WTC11 (cell line): Measurements from ENCODE around the gene MBP. TPM values are rescaled to one million over a fixed set of nuclear protein-coding genes. Genes with fewer than 3 reads are reported as not detected.

Source experiments
- ATAC-seq: fragments of 200-7000 bp; cut with Tn5 transposase; 2 replicates; pipeline ENCODE4 v1.10.0; 2021; ENCODE audit warnings: mild to moderate bottlenecking, moderate library complexity
- CTCF ChIA-PET: fragments of 300-600 bp; sonication (Branson Sonifier 250); formaldehyde crosslinking; loops from one replicate; lab custom pipeline; 2021; ENCODE audit warnings: antibody characterized with exemption; lab: Charles Lee
- POLR2A ChIA-PET: fragments of 350-600 bp; sonication (Branson Sonifier 250); formaldehyde crosslinking; loops from one replicate; lab custom pipeline; 2021; ENCODE audit warnings: antibody characterized with exemption; lab: Charles Lee
- DNase-seq: peaks from one replicate; pipeline ENCODE4 v3.0.0; 2021; ENCODE audit warnings: low spot score
- H3K27ac Mint-ChIP-seq: 2 replicates; pipeline ENCODE4 v1.8.0; 2021; ENCODE audit warnings: mixed read lengths
- H3K27me3 Mint-ChIP-seq: 2 replicates; pipeline ENCODE4 v1.8.0; 2021; ENCODE audit warnings: low read depth, mild to moderate bottlenecking, moderate library complexity, mixed read lengths
- H3K36me3 Mint-ChIP-seq: 2 replicates; pipeline ENCODE4 v1.8.0; 2021; ENCODE audit warnings: mixed read lengths
- H3K4me1 Mint-ChIP-seq: 2 replicates; pipeline ENCODE4 v1.8.0; 2022; ENCODE audit warnings: mixed read lengths
- H3K4me3 Mint-ChIP-seq: 2 replicates; pipeline ENCODE4 v1.8.0; 2021; ENCODE audit warnings: mild to moderate bottlenecking, moderate library complexity, mixed read lengths
- H3K9me3 Mint-ChIP-seq: 2 replicates; pipeline ENCODE4 v1.8.0; 2021; ENCODE audit warnings: mixed read lengths
- EMX1 ChIP-seq: fragments of 250-450 bp; sonication (Bioruptor Pico); IDR thresholded peaks from 2 replicates; pipeline ENCODE4 v1.8.0; 2021; ENCODE audit warnings: mild to moderate bottlenecking
- ESRRA ChIP-seq: sonication (generic); formaldehyde crosslinking; IDR thresholded peaks from 2 replicates; pipeline ENCODE4 v1.8.1; 2022; ENCODE audit warnings: mild to moderate bottlenecking, missing genetic modification reagents, borderline replicate concordance
- FOXP1 ChIP-seq: sonication (generic); formaldehyde crosslinking; IDR thresholded peaks from 2 replicates; pipeline ENCODE4 v1.8.0; 2022; ENCODE audit warnings: missing genetic modification reagents, mild to moderate bottlenecking, moderate library complexity, borderline replicate concordance
- GTF2I ChIP-seq: fragments of 250-450 bp; sonication (Bioruptor Pico); conservative IDR thresholded peaks from 2 replicates; pipeline ENCODE4 v1.4.0; 2021; ENCODE audit warnings: mild to moderate bottlenecking
- MYBL2 ChIP-seq: sonication (generic); formaldehyde crosslinking; IDR thresholded peaks from 2 replicates; pipeline ENCODE4 v1.8.1; 2023; ENCODE audit warnings: mild to moderate bottlenecking, moderate library complexity, missing genetic modification reagents
- NFYB ChIP-seq: sonication (generic); formaldehyde crosslinking; conservative IDR thresholded peaks from 2 replicates; pipeline ENCODE4 v1.8.0; 2022; ENCODE audit warnings: low read depth, missing genetic modification reagents
- NR3C1 ChIP-seq: sonication (generic); formaldehyde crosslinking; conservative IDR thresholded peaks from 2 replicates; pipeline ENCODE4 v1.8.1; 2023; ENCODE audit warnings: low read depth, mild to moderate bottlenecking, missing genetic modification reagents
- TEAD1 ChIP-seq: sonication (generic); formaldehyde crosslinking; IDR thresholded peaks from 2 replicates; pipeline ENCODE4 v1.8.0; 2022; ENCODE audit warnings: mild to moderate bottlenecking, missing genetic modification reagents
- TEAD4 ChIP-seq: sonication (generic); formaldehyde crosslinking; IDR thresholded peaks from 2 replicates; pipeline ENCODE4 v1.8.0; 2022; ENCODE audit warnings: mild to moderate bottlenecking, missing genetic modification reagents
- ZNF416 ChIP-seq: fragments of 250-450 bp; sonication (Bioruptor Pico); IDR thresholded peaks from 2 replicates; pipeline ENCODE4 v1.9.0; 2021; ENCODE audit warnings: mild to moderate bottlenecking, inconsistent platforms
- ZNF423 ChIP-seq: fragments of 250-450 bp; sonication (Bioruptor Pico); IDR thresholded peaks from 2 replicates; pipeline ENCODE4 v2.1.2; 2022; ENCODE audit warnings: mild to moderate bottlenecking, moderate library complexity
- ZNF671 ChIP-seq: fragments of 250-450 bp; sonication (Bioruptor Pico); IDR thresholded peaks from 2 replicates; pipeline ENCODE4 v1.8.0; 2021; ENCODE audit warnings: mild to moderate bottlenecking
- total RNA-seq: library from RNA; stranded (reverse); gene quantifications from 3 replicates; pipeline ENCODE4 v1.2.3, GENCODE V29; 2021
- TF ChIP-seq, protein P1 (sequence below): sonication (generic); formaldehyde crosslinking; IDR thresholded peaks from 2 replicates; pipeline ENCODE4 v1.8.1; 2022; ENCODE audit warnings: missing genetic modification reagents, borderline replicate concordance
- TF ChIP-seq, protein P2 (sequence below): sonication (generic); formaldehyde crosslinking; IDR thresholded peaks from 2 replicates; pipeline ENCODE4 v1.8.1; 2023; ENCODE audit warnings: mild to moderate bottlenecking, missing genetic modification reagents
- TF ChIP-seq, protein P3 (sequence below): sonication (generic); formaldehyde crosslinking; IDR thresholded peaks from 2 replicates; pipeline ENCODE4 v1.8.1; 2022; ENCODE audit warnings: low read depth, missing genetic modification reagents, borderline replicate concordance
- TF ChIP-seq, protein P4 (sequence below): sonication (generic); formaldehyde crosslinking; IDR thresholded peaks from 2 replicates; pipeline ENCODE4 v1.8.1; 2022; ENCODE audit warnings: mild to moderate bottlenecking, moderate library complexity, missing genetic modification reagents
- TF ChIP-seq, protein P5 (sequence below): sonication (generic); formaldehyde crosslinking; IDR thresholded peaks from 2 replicates; pipeline ENCODE4 v1.8.0; 2022; ENCODE audit warnings: mild to moderate bottlenecking, missing genetic modification reagents
- TF ChIP-seq, protein P6 (sequence below): fragments of 250-450 bp; sonication (Bioruptor Pico); conservative IDR thresholded peaks from 2 replicates; pipeline ENCODE4 v1.9.0; 2021; ENCODE audit warnings: mild to moderate bottlenecking

The MBP gene
- total RNA-seq, 1 experiment from 2014 or later: 19.6 TPM

DNA sequence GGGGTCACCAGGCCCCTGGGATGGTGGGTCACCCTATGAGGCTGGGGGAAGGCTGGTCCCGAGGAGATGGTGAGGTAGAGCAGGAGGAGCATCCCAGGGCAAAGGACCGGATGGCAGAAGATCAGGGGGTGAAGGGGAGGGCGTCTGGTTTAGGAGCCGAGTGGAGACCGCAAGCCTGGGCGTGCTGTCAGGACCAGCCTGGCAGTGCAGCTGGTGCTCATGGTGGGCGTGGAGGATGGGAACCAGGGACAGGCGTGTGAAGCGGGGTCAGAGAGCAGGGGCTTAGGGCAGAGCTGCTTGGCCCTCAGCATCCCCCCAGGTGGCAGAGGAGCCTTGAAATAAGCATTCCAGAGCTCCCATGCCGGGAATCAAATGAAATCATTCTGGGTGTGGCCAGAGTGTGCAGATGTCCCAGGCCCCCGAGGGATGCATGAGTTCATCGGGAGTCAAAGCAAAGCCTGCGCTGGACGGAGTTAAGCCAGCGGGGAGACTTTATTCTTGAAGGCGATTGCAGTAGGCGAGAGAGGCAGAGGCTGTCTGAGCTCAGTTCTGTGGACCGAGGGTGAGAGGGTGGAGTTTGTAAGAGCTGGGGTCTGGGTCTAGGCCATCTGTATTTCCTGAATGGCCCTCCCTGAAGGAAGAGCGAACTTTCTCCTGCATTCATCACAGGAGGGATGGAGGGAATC is 33.1 kb upstream of the MBP start:
- no peaks in the 10 kb centered on the region for H3K36me3 Mint-ChIP-seq
- H3K4me1 Mint-ChIP-seq: peaks cover 79% of the 10 kb centered on the region
- H3K9me3 Mint-ChIP-seq: no peaks in the 10 kb centered on the region
- no peak for DNase-seq
- no peak overlapping the region for H3K4me3 Mint-ChIP-seq
- CTCF ChIA-PET: interaction anchor here (0.6 to 1.3 kb wide), 3 partner anchors 16 to 506 kb away, joined by 3 to 5 read pairs (median 3); no protein-coding TSS in a partner anchor
- no peaks in the 10 kb centered on the region; the same call in 1 of the 2 replicates for H3K27me3 Mint-ChIP-seq
- H3K27ac Mint-ChIP-seq: no peak overlapping the region
- TF ChIP-seq FOXP1 (CRISPR knock-in tag) (no peak), NFYB (CRISPR knock-in tag) (no peak), EMX1 (no peak), ZNF671 (CRISPR knock-in tag) (no peak)
- TF ChIP-seq, all 79 proteins: peak for 0
- POLR2A ChIA-PET: interaction anchor here (0.6 kb wide), 1 partner anchor 35 kb away, joined by 6 read pairs; no protein-coding TSS in a partner anchor
- no peak for ATAC-seq

DNA sequence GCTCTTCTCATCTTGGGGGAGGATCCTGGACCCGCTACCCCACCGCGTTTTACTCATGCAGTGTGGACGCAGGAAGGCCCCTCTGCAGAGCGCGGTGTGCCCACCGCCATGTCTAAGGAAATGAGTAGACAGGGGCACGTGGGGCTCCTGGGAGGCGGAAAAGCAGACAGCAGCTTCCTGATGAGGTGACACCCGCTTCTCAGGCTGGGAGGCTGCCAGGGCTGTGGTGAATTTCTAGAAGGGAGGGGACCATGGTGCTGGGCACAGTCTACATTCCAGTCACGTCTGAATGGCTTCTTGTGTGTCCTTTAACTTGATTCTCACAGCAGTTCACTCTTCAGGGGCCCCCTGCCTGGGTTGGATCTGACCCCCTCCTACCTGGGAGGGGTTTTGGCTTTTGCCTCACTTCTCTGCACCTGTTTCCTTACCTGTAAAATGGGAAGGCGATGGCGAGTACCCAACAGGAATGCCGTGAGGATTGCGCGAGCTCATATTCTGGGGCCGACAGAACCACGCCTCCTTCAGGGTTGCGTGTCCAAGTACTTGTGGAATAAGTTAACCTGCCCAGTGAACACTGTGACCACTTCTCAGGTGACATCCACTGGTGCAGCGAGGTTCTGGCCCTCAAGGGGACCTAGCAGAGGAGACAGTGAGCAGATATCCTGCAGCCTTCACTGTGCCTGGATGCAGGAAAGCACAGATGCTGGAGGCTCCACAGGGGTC is 32.3 kb upstream of the MBP start:
- Mint-ChIP-seq H3K27me3 (no peaks in the 10 kb centered on the region; the same call in 1 of the 2 replicates), H3K27ac (no peak overlapping the region), H3K9me3 (0 out of 2 replicates have a peak, but pooled peaks cover 2% of the 10 kb centered on the region), H3K4me1 (peaks cover 86% of the 10 kb centered on the region), H3K4me3 (no peak overlapping the region), H3K36me3 (peaks cover 2% of the 10 kb centered on the region)
- no peak for TF ChIP-seq GTF2I (CRISPR knock-in tag)
- TF ChIP-seq, protein P1, sequence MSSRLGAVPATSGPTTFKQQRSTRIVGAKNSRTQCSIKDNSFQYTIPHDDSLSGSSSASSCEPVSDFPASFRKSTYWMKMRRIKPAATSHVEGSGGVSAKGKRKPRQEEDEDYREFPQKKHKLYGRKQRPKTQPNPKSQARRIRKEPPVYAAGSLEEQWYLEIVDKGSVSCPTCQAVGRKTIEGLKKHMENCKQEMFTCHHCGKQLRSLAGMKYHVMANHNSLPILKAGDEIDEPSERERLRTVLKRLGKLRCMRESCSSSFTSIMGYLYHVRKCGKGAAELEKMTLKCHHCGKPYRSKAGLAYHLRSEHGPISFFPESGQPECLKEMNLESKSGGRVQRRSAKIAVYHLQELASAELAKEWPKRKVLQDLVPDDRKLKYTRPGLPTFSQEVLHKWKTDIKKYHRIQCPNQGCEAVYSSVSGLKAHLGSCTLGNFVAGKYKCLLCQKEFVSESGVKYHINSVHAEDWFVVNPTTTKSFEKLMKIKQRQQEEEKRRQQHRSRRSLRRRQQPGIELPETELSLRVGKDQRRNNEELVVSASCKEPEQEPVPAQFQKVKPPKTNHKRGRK: no peak
- no peak for TF ChIP-seq ESRRA
- TF ChIP-seq ZNF423 (CRISPR knock-in tag): no peak
- no peak for TF ChIP-seq TEAD4
- TF ChIP-seq, protein P2, sequence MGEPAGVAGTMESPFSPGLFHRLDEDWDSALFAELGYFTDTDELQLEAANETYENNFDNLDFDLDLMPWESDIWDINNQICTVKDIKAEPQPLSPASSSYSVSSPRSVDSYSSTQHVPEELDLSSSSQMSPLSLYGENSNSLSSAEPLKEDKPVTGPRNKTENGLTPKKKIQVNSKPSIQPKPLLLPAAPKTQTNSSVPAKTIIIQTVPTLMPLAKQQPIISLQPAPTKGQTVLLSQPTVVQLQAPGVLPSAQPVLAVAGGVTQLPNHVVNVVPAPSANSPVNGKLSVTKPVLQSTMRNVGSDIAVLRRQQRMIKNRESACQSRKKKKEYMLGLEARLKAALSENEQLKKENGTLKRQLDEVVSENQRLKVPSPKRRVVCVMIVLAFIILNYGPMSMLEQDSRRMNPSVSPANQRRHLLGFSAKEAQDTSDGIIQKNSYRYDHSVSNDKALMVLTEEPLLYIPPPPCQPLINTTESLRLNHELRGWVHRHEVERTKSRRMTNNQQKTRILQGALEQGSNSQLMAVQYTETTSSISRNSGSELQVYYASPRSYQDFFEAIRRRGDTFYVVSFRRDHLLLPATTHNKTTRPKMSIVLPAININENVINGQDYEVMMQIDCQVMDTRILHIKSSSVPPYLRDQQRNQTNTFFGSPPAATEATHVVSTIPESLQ (CRISPR knock-in tag): no peak
- TF ChIP-seq ZNF416: no peak
- TF ChIP-seq MYBL2: no peak
- TF ChIP-seq NR3C1 (CRISPR knock-in tag): no peak
- TF ChIP-seq, protein P3, sequence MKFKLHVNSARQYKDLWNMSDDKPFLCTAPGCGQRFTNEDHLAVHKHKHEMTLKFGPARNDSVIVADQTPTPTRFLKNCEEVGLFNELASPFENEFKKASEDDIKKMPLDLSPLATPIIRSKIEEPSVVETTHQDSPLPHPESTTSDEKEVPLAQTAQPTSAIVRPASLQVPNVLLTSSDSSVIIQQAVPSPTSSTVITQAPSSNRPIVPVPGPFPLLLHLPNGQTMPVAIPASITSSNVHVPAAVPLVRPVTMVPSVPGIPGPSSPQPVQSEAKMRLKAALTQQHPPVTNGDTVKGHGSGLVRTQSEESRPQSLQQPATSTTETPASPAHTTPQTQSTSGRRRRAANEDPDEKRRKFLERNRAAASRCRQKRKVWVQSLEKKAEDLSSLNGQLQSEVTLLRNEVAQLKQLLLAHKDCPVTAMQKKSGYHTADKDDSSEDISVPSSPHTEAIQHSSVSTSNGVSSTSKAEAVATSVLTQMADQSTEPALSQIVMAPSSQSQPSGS (CRISPR knock-in tag): no peak
- TF ChIP-seq, protein P4, sequence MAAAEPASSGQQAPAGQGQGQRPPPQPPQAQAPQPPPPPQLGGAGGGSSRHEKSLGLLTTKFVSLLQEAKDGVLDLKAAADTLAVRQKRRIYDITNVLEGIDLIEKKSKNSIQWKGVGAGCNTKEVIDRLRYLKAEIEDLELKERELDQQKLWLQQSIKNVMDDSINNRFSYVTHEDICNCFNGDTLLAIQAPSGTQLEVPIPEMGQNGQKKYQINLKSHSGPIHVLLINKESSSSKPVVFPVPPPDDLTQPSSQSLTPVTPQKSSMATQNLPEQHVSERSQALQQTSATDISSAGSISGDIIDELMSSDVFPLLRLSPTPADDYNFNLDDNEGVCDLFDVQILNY: no peak
- TF ChIP-seq, protein P5, sequence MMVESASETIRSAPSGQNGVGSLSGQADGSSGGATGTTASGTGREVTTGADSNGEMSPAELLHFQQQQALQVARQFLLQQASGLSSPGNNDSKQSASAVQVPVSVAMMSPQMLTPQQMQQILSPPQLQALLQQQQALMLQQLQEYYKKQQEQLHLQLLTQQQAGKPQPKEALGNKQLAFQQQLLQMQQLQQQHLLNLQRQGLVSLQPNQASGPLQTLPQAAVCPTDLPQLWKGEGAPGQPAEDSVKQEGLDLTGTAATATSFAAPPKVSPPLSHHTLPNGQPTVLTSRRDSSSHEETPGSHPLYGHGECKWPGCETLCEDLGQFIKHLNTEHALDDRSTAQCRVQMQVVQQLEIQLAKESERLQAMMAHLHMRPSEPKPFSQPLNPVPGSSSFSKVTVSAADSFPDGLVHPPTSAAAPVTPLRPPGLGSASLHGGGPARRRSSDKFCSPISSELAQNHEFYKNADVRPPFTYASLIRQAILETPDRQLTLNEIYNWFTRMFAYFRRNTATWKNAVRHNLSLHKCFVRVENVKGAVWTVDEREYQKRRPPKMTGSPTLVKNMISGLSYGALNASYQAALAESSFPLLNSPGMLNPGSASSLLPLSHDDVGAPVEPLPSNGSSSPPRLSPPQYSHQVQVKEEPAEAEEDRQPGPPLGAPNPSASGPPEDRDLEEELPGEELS (CRISPR knock-in tag): no peak
- no peak for TF ChIP-seq TEAD1
- TF ChIP-seq, protein P6, sequence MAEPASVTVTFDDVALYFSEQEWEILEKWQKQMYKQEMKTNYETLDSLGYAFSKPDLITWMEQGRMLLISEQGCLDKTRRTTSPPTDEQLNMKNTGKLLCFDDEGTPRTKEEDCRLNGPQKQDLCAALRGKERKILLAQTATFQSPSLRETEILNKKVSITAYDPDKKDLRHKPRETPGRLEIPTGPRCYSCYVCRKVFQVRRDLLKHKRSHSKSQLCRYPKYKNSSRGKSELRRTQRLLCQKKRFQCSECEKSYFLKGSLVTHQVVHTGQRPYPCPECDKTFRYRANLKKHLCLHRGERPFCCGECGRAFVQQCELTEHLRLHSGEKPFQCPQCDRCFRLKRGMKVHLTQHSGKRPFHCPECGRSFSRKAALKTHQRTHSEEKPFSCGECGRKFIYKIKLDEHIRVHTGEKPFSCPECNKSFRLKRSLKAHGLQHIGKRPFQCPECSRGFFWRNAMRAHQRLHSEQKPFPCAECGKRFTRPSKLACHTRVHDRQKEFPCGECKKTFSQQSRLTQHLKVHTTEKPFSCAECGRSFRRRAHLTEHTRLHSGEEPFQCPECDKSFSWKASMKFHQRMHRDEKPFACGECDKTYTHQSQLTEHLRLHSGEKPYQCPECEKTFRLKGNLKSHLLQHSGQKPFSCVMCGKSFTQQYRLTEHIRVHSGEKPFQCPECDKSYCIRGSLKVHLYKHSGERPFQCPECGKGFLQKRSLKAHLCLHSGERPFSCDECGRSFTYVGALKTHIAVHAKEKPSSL: no peak
- ChIA-PET CTCF (interaction anchor here (0.6 to 1.3 kb wide), 3 partner anchors 15 to 47 kb away, joined by 3 to 5 read pairs (median 3); no protein-coding TSS in a partner anchor), POLR2A (no interaction called here)
- DNase-seq (no peak), ATAC-seq (no peak)
